Lower leg skin (tissue), 3 donors: ENCODE data around the gene DAAM1.

Experiments
- CTCF ChIP-seq, 3 donors: fragments of 450-650 bp; IDR thresholded peaks; one replicate each; pipeline ENCODE4 v1.5.1; 2016; ENCODE audit warnings: antibody characterized with exemption in 3 of 3, mild to moderate bottlenecking in 3 of 3, moderate library complexity in 2 of 3
- POLR2A ChIP-seq, 2 donors: fragments of 450-650 bp; IDR thresholded peaks; one replicate each; pipeline ENCODE4 v1.6.1; 2016 to 2017; ENCODE audit warnings: antibody characterized with exemption in 2 of 2, mild to moderate bottlenecking in 1 of 2, moderate library complexity in 1 of 2

- no peak for TF ChIP-seq CTCF (IDR thresholded peaks at IDR 0.05)
- TF ChIP-seq POLR2A (IDR thresholded peaks at IDR 0.05), result no peak
These were observed 158.5 kb downstream of the DAAM1 start for GRCh38 chr14:59346796-59347510.
